ENCODE data around the gene NPC1L1.

GRCh38 chr7:44482502-44483485 is 58.3 kb downstream of the NPC1L1 start:
- TF ChIP-seq E2F4 (IDR thresholded peaks at IDR 0.05; ENCODE audit: low read depth, low read length): no peak
- no peak for TF ChIP-seq SUZ12 (IDR thresholded peaks at IDR 0.05; ENCODE audit: unreplicated experiment)
